CD14-positive monocyte (primary cell): Measurements from ENCODE around the gene DMBX1. TPM values are rescaled to one million over a fixed set of nuclear protein-coding genes. Genes with fewer than 3 reads are reported as not detected.

Experiments used
- DNase-seq, 3 donors: peaks; one replicate each; pipeline ENCODE4 v3.0.0-alpha.2; 2011 to 2022
- H2AFZ ChIP-seq: 2 replicates; pipeline ENCODE4 v1.6.0; 2012; ENCODE audit warnings: mild to moderate bottlenecking, low read depth, low read length, inconsistent platforms; ENCODE audit not compliant: insufficient read depth, poor library complexity, severe bottlenecking
- H3K27ac ChIP-seq, 2 donors: 1 replicate in 1 of 2; 2 replicates in 1 of 2; pipeline ENCODE4 v1.5.1; 2012 to 2013; ENCODE audit warnings: low read length in 2 of 2, control low read depth in 1 of 2, inconsistent platforms in 1 of 2, low read depth in 1 of 2, mild to moderate bottlenecking in 1 of 2
- H3K27me3 ChIP-seq, 2 donors: one replicate each; pipeline versions ENCODE4 v1.6.0 to v1.6.1; 2011 to 2013; ENCODE audit warnings: low read length in 2 of 2; ENCODE audit not compliant: control insufficient read depth in 2 of 2, insufficient read depth in 2 of 2
- H3K36me3 ChIP-seq, 2 donors: replicated peaks in 1 of 2; 1 replicate in 1 of 2; 2 replicates in 1 of 2; pipeline versions ENCODE4 v1.5.1 to v1.6.1; 2012 to 2013; ENCODE audit warnings: low read length in 2 of 2, control low read depth in 1 of 2, inconsistent platforms in 1 of 2, mild to moderate bottlenecking in 1 of 2; ENCODE audit not compliant: insufficient read depth in 2 of 2, control insufficient read depth in 1 of 2
- H3K4me1 ChIP-seq, 2 donors: 1 replicate in 1 of 2; 2 replicates in 1 of 2; pipeline versions ENCODE4 v1.5.1 to v1.6.1; 2012 to 2013; ENCODE audit warnings: low read length in 2 of 2, control low read depth in 1 of 2, inconsistent platforms in 1 of 2, mild to moderate bottlenecking in 1 of 2, moderate library complexity in 1 of 2; ENCODE audit not compliant: insufficient read depth in 2 of 2, control insufficient read depth in 1 of 2
- H3K4me2 ChIP-seq: replicated peaks from 2 replicates; pipeline ENCODE3; 2012; ENCODE audit warnings: low read length, moderate library complexity, mild to moderate bottlenecking; ENCODE audit not compliant: poor library complexity, severe bottlenecking; ENCODE audit errors: extremely low read depth
- H3K4me3 ChIP-seq, 3 experiments: fragments of 200-600 bp in 1 of 3; sonication (generic) in 1 of 3; replicated peaks in 1 of 3; 1 replicate in 2 of 3; 2 replicates in 1 of 3; pipeline ENCODE4 v1.5.1; 2011 to 2013; ENCODE audit warnings: low read length in 3 of 3, mild to moderate bottlenecking in 3 of 3, control low read depth in 2 of 3, low read depth in 2 of 3, inconsistent platforms in 1 of 3, moderate library complexity in 1 of 3
- H3K79me2 ChIP-seq: 2 replicates; pipeline ENCODE4 v1.6.0; 2012; ENCODE audit warnings: mild to moderate bottlenecking, control low read depth, inconsistent platforms, low read length, moderate library complexity; ENCODE audit not compliant: insufficient read depth
- H3K9ac ChIP-seq: 2 replicates; pipeline ENCODE4 v1.6.0; 2017; ENCODE audit warnings: low read length, mild to moderate bottlenecking; ENCODE audit not compliant: insufficient read depth, poor library complexity, severe bottlenecking
- H3K9me3 ChIP-seq, 2 donors: replicated peaks in 1 of 2; 1 replicate in 1 of 2; 2 replicates in 1 of 2; pipeline versions ENCODE4 v1.5.1 to v1.6.1; 2012 to 2013; ENCODE audit warnings: low read length in 2 of 2, control low read depth in 1 of 2; ENCODE audit not compliant: control insufficient read depth in 1 of 2, insufficient read depth in 1 of 2
- H4K20me1 ChIP-seq: 2 replicates; pipeline ENCODE4 v1.6.0; 2012; ENCODE audit warnings: mild to moderate bottlenecking, low read length, control low read depth, moderate library complexity; ENCODE audit not compliant: insufficient read depth
- H3K27ac Mint-ChIP-seq, 7 donors: one replicate each; pipeline ENCODE4 v1.8.0; 2020; ENCODE audit warnings: mild to moderate bottlenecking in 7 of 7, mixed read lengths in 7 of 7, moderate library complexity in 6 of 7, inconsistent platforms in 2 of 7
- H3K27me3 Mint-ChIP-seq, 3 donors: one replicate each; pipeline ENCODE4 v1.8.0; 2021 to 2022; ENCODE audit warnings: low read depth in 3 of 3, mild to moderate bottlenecking in 3 of 3, mixed read lengths in 3 of 3, moderate library complexity in 3 of 3, inconsistent platforms in 1 of 3
- H3K36me3 Mint-ChIP-seq, 2 donors: one replicate each; pipeline ENCODE4 v1.8.0; 2020; ENCODE audit warnings: mixed read lengths in 2 of 2, inconsistent platforms in 1 of 2, mild to moderate bottlenecking in 1 of 2
- H3K4me1 Mint-ChIP-seq: one replicate; pipeline ENCODE4 v1.8.0; 2020; ENCODE audit warnings: mild to moderate bottlenecking, mixed read lengths
- H3K4me3 Mint-ChIP-seq, 2 donors: one replicate each; pipeline ENCODE4 v1.8.0; 2020; ENCODE audit warnings: mild to moderate bottlenecking in 2 of 2, mixed read lengths in 2 of 2, moderate library complexity in 1 of 2
- H3K9me3 Mint-ChIP-seq, 7 donors: one replicate each; pipeline ENCODE4 v1.8.0; 2020 to 2022; ENCODE audit warnings: mixed read lengths in 7 of 7, mild to moderate bottlenecking in 6 of 7, moderate library complexity in 6 of 7, inconsistent platforms in 2 of 7
- CTCF ChIP-seq: fragments of 200-600 bp; IDR thresholded peaks from one replicate; pipeline ENCODE4 v1.8.0; 2022; ENCODE audit warnings: antibody characterized with exemption, mild to moderate bottlenecking
- WGBS: methylation state at CpG from one replicate; pipeline ENCODE4 v1.1.5; 2013; ENCODE audit warnings: missing lambda C conversion rate; ENCODE audit not compliant: insufficient coverage; 5-methylcytosine and 5-hydroxymethylcytosine counted together
- intact Hi-C, 2 donors: fragments of 100-400 bp; cut with micrococcal nuclease; formaldehyde crosslinking; loops; one replicate each; pipeline versions ENCODE4 v1.15.0 to v1.15.1; 2023
- polyA plus RNA-seq, 3 donors: library from polyadenylated mRNA; depleted of rRNA in 1 of 3; unstranded in 2 of 3; stranded (reverse) in 1 of 3; fragments of 300-500 nt in 2 of 3; fragments of >200 nt in 1 of 3; fragmentation: Illumina TruSeq in 2 of 3; gene quantifications; 1 replicate in 2 of 3; 2 replicates in 1 of 3; pipeline ENCODE4 v1.2.3, GENCODE V29; 2012 to 2021

The DMBX1 gene
- polyA plus RNA-seq, 3 donors: not detected

DNA sequence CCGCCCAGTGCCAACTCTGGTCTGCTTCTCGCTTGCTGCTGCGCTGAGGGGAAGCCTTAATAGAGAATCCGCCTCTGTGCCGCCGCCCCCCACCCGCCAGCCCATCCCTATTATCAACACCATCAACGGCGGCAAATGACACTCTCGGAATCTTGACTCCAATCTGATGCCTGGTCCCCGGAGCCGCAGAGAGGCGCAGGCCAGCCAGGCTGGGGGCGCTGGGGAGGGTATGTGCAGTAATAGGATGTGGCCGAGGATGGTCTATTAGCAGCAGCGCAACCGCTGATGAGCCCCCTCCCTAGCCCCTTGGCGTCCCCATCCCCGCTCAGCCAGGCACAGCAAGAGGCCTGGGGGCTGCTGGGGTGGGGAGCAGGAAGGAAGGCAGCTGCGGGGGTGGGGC is 15.1 kb upstream of the DMBX1 start:
- H3K27me3 Mint-ChIP-seq: peaks cover 20 to 44% (median 26%) of the 10 kb centered on the region in 3 donors
- TF ChIP-seq CTCF: no peak
- no peak overlapping the region for H3K4me3 Mint-ChIP-seq
- no peak overlapping the region for H3K27ac ChIP-seq
- H3K27ac Mint-ChIP-seq: no peak overlapping the region
- H3K9me3 ChIP-seq: no peaks in the 10 kb centered on the region
- H4K20me1 ChIP-seq: no peaks in the 10 kb centered on the region
- H3K36me3 Mint-ChIP-seq: no peaks in the 10 kb centered on the region
- no peaks in the 10 kb centered on the region for H3K79me2 ChIP-seq
- H3K27me3 ChIP-seq: peaks cover 0 to 36% of the 10 kb centered on the region in 2 donors
- H3K36me3 ChIP-seq: no peaks in the 10 kb centered on the region
- no peaks in the 10 kb centered on the region for H3K4me1 Mint-ChIP-seq
- intact Hi-C loops: loop anchor here in 1 of 2 donors (10.0 kb wide), 1 partner anchor 240 kb away; the partner anchor contains the start of gene EFCAB14
- no peak overlapping the region for H3K4me3 ChIP-seq
- H3K4me1 ChIP-seq: no peaks in the 10 kb centered on the region
- no peak overlapping the region for H2AFZ ChIP-seq
- H3K9me3 Mint-ChIP-seq: no peaks in the 10 kb centered on the region
- WGBS: 80% methylated on average over 1 of the region's 20 CpGs
- no peak for DNase-seq
- no peak overlapping the region for H3K9ac ChIP-seq
- no peak overlapping the region for H3K4me2 ChIP-seq

DNA sequence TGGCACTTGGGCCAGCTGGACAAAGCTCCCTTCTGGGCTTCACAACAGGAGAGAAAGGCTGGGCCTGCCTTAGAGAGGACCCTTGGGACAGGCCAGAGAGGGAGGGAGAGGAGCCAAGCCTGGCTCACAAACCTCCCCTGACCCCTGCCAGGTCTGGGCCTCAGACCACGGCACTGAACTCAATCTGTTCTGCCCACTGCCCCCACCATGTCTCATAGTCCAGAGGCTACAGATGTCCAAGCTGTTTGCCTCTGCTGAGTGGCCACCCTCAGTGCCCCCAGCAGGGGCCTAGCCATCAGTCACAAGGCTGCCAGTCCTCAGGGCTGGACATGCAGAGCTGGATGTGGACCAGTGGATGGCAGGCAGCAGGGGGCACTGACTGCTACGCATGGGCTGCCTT is 13.0 kb upstream of the DMBX1 start:
- no peaks in the 10 kb centered on the region for H3K36me3 ChIP-seq
- no peak for DNase-seq
- no peak for TF ChIP-seq CTCF
- no peaks in the 10 kb centered on the region for H4K20me1 ChIP-seq
- Mint-ChIP-seq H3K27me3 (peaks cover 20 to 40% (median 22%) of the 10 kb centered on the region in 3 donors), H3K4me1 (peaks cover 3% of the 10 kb centered on the region), H3K27ac (peak overlapping the region in 1 of 7 donors; percentile 32), H3K9me3 (no peaks in the 10 kb centered on the region), H3K36me3 (no peaks in the 10 kb centered on the region), H3K4me3 (no peak overlapping the region)
- H3K9ac ChIP-seq: no peak overlapping the region
- H3K9me3 ChIP-seq: no peaks in the 10 kb centered on the region
- 78% methylated on average over 1 of the region's 2 CpGs for WGBS
- no peak overlapping the region for H2AFZ ChIP-seq
- no peak overlapping the region for H3K4me3 ChIP-seq
- H3K27ac ChIP-seq: no peak overlapping the region
- H3K27me3 ChIP-seq: peaks cover 0 to 33% of the 10 kb centered on the region in 2 donors
- H3K79me2 ChIP-seq: no peaks in the 10 kb centered on the region
- intact Hi-C loops: loop anchor here (1.0 to 10.0 kb wide), 3 partner anchors 51 to 238 kb away; partner anchors contain the start of gene EFCAB14 (in 1 of the 2)
- no peak overlapping the region for H3K4me2 ChIP-seq
- H3K4me1 ChIP-seq: peaks cover 0 to 6% of the 10 kb centered on the region in 2 donors
